ENCODE measurements around the gene FNDC3B. TPM values are rescaled to one million over a fixed set of nuclear protein-coding genes. Genes with fewer than 3 reads are reported as not detected.

Gene FNDC3B
- total RNA-seq, 1 donor from 2014 or later, result 29.5 TPM

DNA sequence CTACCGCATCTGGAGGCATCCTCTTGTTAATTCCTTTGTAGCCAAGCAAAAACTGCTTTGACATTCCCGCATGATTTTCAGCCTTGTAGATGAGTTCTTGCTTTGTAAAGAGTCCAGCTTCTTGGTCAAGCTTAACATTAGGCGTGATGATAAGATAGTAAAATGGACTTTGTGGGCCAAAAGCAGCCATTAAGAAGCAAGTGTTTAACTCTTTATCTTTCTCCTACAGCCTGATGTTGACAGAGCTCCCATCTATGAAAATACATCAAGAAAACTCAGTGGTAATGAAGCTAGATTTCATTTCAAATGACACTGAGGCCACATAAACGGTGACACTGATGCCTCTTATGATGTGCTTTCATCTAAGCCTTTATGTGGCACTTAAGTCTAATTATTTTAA lies 33.2 kb downstream of the FNDC3B start:
- peaks cover 71% of the 10 kb centered on the region for H3K4me1 Mint-ChIP-seq
- TF ChIP-seq, protein P1, sequence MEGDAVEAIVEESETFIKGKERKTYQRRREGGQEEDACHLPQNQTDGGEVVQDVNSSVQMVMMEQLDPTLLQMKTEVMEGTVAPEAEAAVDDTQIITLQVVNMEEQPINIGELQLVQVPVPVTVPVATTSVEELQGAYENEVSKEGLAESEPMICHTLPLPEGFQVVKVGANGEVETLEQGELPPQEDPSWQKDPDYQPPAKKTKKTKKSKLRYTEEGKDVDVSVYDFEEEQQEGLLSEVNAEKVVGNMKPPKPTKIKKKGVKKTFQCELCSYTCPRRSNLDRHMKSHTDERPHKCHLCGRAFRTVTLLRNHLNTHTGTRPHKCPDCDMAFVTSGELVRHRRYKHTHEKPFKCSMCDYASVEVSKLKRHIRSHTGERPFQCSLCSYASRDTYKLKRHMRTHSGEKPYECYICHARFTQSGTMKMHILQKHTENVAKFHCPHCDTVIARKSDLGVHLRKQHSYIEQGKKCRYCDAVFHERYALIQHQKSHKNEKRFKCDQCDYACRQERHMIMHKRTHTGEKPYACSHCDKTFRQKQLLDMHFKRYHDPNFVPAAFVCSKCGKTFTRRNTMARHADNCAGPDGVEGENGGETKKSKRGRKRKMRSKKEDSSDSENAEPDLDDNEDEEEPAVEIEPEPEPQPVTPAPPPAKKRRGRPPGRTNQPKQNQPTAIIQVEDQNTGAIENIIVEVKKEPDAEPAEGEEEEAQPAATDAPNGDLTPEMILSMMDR (IDR thresholded peaks at IDR 0.05), result no peak
- no peak for TF ChIP-seq EZH2 (IDR thresholded peaks at IDR 0.05)
- TF ChIP-seq EZH2phosphoT487 (IDR thresholded peaks at IDR 0.05), result no peak
- Histone ChIP-seq H3K27ac (no peak overlapping the region), H3K4me1 (peaks cover 52% of the 10 kb centered on the region), H3K4me3 (no peak overlapping the region), H3K9ac (no peak overlapping the region), H4K20me1 (ENCODE audit: low read depth) (peaks cover 43% of the 10 kb centered on the region), H3K9me3 (ENCODE audit: low read depth) (no peaks in the 10 kb centered on the region), H2AFZ (replicated peaks) (no peak overlapping the region), H3K4me2 (no peak overlapping the region), H3K79me2 (ENCODE audit: low read depth) (peaks cover 100% of the 10 kb centered on the region), H3K36me3 (no peaks in the 10 kb centered on the region), H3K27me3 (no peaks in the 10 kb centered on the region), H3F3A (ENCODE audit: low read depth) (peaks cover 18% of the 10 kb centered on the region)
- no peaks in the 10 kb centered on the region for H3K9me3 Mint-ChIP-seq
- peaks cover 19% of the 10 kb centered on the region for H3K36me3 Mint-ChIP-seq
- no peak overlapping the region for H3K4me3 Mint-ChIP-seq
- no peak for DNase-seq (ENCODE audit: low spot score)
- H3K27ac Mint-ChIP-seq, result no peak overlapping the region
- no peaks in the 10 kb centered on the region for H3K27me3 Mint-ChIP-seq (ENCODE audit: insufficient read depth, low read depth)

DNA sequence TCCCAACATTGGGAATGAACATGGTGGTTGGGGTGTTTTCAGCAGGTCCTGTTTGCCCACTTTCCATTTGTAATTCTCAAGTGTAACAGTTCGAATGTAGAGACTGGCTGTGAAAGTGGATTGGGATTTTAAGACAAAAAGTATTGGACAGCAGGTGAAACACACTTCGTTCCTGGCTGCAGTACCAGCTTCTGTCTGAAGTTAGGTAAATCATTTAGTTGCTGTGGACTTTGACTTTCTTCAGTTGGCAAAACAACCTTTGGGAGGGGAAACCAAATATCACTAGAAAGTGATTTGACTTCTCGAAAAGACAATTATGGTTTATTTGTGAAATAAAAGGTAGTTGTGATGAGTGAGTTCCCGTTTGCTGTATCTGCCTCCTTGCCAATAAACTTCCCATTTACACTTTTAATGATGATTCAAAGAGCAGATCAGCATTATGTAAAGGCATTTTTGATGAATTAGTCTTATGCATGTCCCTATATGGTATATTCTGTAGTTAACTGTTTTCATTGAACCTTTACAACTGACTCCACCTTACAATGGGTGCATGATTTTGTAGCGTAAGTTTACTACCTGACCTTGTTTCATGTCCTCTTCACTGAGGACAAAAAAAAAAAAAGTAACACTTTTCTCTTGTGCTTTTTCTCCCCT lies 34.0 kb downstream of the FNDC3B start:
- peaks cover 44% of the 10 kb centered on the region for H3K4me1 ChIP-seq

DNA sequence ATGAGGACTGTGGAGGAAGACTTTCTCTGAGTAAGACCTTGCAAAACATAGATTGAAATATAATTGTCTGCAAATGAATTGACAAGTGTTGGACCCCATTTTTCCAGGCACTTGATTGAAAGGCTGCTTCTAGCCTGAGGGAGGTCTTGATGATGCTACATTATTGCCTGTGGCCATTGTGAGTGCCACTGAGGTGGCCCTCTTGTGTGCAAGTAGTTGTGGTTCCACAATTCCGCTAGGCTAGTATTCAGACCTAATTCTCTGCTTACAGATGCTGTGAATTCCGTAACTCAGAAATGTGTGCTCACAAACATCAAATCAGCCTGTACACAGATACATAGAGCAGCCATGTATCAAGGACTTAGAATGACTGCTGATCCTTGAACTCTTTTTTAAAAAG lies 34.7 kb downstream of the FNDC3B start:
- H3K27me3 ChIP-seq, result no peaks in the 10 kb centered on the region
- H3K4me2 ChIP-seq, result no peak overlapping the region
- no peak overlapping the region for H3K9ac ChIP-seq
- H3K4me3 ChIP-seq, result no peak overlapping the region
- no peak overlapping the region for H3K27ac ChIP-seq
- H3K4me1 ChIP-seq, result peaks cover 37% of the 10 kb centered on the region
- Mint-ChIP-seq H3K4me3 (no peak overlapping the region), H3K4me1 (peaks cover 63% of the 10 kb centered on the region), H3K27ac (no peak overlapping the region), H3K27me3 (ENCODE audit: insufficient read depth, low read depth) (no peaks in the 10 kb centered on the region), H3K9me3 (peaks cover 3% of the 10 kb centered on the region), H3K36me3 (peaks cover 28% of the 10 kb centered on the region)
- peaks cover 14% of the 10 kb centered on the region for H3F3A ChIP-seq (ENCODE audit: low read depth)
- DNase-seq (ENCODE audit: low spot score), result no peak
- H2AFZ ChIP-seq (replicated peaks), result no peak overlapping the region
- H3K36me3 ChIP-seq, result no peaks in the 10 kb centered on the region
- peaks cover 99% of the 10 kb centered on the region for H3K79me2 ChIP-seq (ENCODE audit: low read depth)
- TF ChIP-seq EZH2 (IDR thresholded peaks at IDR 0.05), result no peak
- TF ChIP-seq, protein P1 (IDR thresholded peaks at IDR 0.05), result no peak
- TF ChIP-seq EZH2phosphoT487 (IDR thresholded peaks at IDR 0.05), result no peak
- peaks cover 28% of the 10 kb centered on the region for H4K20me1 ChIP-seq (ENCODE audit: low read depth)
- no peaks in the 10 kb centered on the region for H3K9me3 ChIP-seq (ENCODE audit: low read depth)

More for the DNA sequence above, 34.0 kb downstream of the FNDC3B start:
- peaks cover 34% of the 10 kb centered on the region for H4K20me1 ChIP-seq (ENCODE audit: low read depth)
- H3K4me2 ChIP-seq, result no peak overlapping the region
- peaks cover 18% of the 10 kb centered on the region for H3F3A ChIP-seq (ENCODE audit: low read depth)
- no peak for DNase-seq (ENCODE audit: low spot score)
- H3K4me3 ChIP-seq, result no peak overlapping the region
- Mint-ChIP-seq H3K4me1 (peaks cover 69% of the 10 kb centered on the region), H3K27me3 (ENCODE audit: insufficient read depth, low read depth) (no peaks in the 10 kb centered on the region), H3K9me3 (peaks cover 2% of the 10 kb centered on the region), H3K4me3 (no peak overlapping the region), H3K36me3 (peaks cover 24% of the 10 kb centered on the region), H3K27ac (no peak overlapping the region)
- H3K27me3 ChIP-seq, result no peaks in the 10 kb centered on the region
- H2AFZ ChIP-seq (replicated peaks), result no peak overlapping the region
- no peak overlapping the region for H3K9ac ChIP-seq
- no peak for TF ChIP-seq EZH2 (IDR thresholded peaks at IDR 0.05)
- TF ChIP-seq EZH2phosphoT487 (IDR thresholded peaks at IDR 0.05), result no peak
- TF ChIP-seq, protein P1 (IDR thresholded peaks at IDR 0.05), result no peak
- no peak overlapping the region for H3K27ac ChIP-seq
- no peaks in the 10 kb centered on the region for H3K36me3 ChIP-seq
- no peaks in the 10 kb centered on the region for H3K9me3 ChIP-seq (ENCODE audit: low read depth)
- peaks cover 99% of the 10 kb centered on the region for H3K79me2 ChIP-seq (ENCODE audit: low read depth)

Measured in neural progenitor cell (in vitro differentiated cells).